Right lobe of liver (tissue), 6 donors: ENCODE results near the gene NUDT4. TPM values are rescaled to one million over a fixed set of nuclear protein-coding genes. Genes with fewer than 3 reads are reported as not detected.

Source experiments
- ATAC-seq, 4 donors: fragments of 200-7000 bp; cut with Tn5 transposase; one replicate each; pipeline ENCODE4 v1.9.1; 2020; ENCODE audit warnings: mild to moderate bottlenecking in 4 of 4, moderate library complexity in 4 of 4
- DNase-seq, 3 donors: peaks; one replicate each; pipeline ENCODE4 v3.0.0-alpha.2; 2020
- H3K27ac ChIP-seq, 3 donors: fragments of 200-600 bp; one replicate each; pipeline ENCODE4 v1.8.0; 2022
- H3K27me3 ChIP-seq, 2 donors: fragments of 200-600 bp; one replicate each; pipeline ENCODE4 v1.8.0; 2022
- H3K36me3 ChIP-seq, 4 donors: fragments of 200-600 bp; sonication (generic) in 1 of 4; one replicate each; pipeline versions ENCODE4 v1.5.1 to v1.8.0; 2017 to 2022; ENCODE audit warnings: control low read depth in 1 of 4
- H3K4me1 ChIP-seq, 4 donors: fragments of 200-600 bp; sonication (generic) in 1 of 4; one replicate each; pipeline versions ENCODE4 v1.5.1 to v1.8.0; 2017 to 2022; ENCODE audit warnings: control low read depth in 1 of 4
- H3K4me3 ChIP-seq, 3 donors: fragments of 200-600 bp; one replicate each; pipeline ENCODE4 v1.8.0; 2022
- H3K9me3 ChIP-seq, 4 donors: fragments of 200-600 bp; sonication (generic) in 1 of 4; one replicate each; pipeline versions ENCODE4 v1.5.1 to v1.8.0; 2017 to 2022; ENCODE audit warnings: control low read depth in 1 of 4
- POLR2A ChIP-seq: fragments of 450-650 bp; IDR thresholded peaks from one replicate; pipeline ENCODE4 v1.6.1; 2017; ENCODE audit warnings: antibody characterized with exemption, mild to moderate bottlenecking
- WGBS: methylation state at CpG from one replicate; pipeline ENCODE4 v1.1.6; 2018; ENCODE audit warnings: low coverage, low lambda C conversion rate; ENCODE audit not compliant: insufficient coverage; ENCODE audit errors: missing lambda C conversion rate; 5-methylcytosine and 5-hydroxymethylcytosine counted together
- intact Hi-C, 2 donors: fragments of 100-400 bp; cut with DNase I; formaldehyde crosslinking; loops; one replicate each; pipeline versions ENCODE4 v1.11.2 to v1.14.1; 2022
- total RNA-seq, 6 experiments: library from RNA; depleted of rRNA in 2 of 6; stranded (reverse); fragments of >200 nt in 2 of 6; fragmentation: NEBNext Ultra II Directional in 3 of 6; extraction: Animal tissue kit (Norgen Biotek cat#: 25700) in 3 of 6; gene quantifications; one replicate each; pipeline versions ENCODE4 v1.1.0 to v1.2.4, GENCODE V29; 2016 to 2023
- TF ChIP-seq, protein P1 (sequence below), 4 donors: fragments of 200-600 bp in 3 of 4; fragments of 450-650 bp in 1 of 4; IDR thresholded peaks; one replicate each; pipeline versions ENCODE4 v1.5.1 to v1.8.0; 2016 to 2022; ENCODE audit warnings: antibody characterized with exemption in 4 of 4, mild to moderate bottlenecking in 2 of 4
- donor health status: DM: no; HTN: yes; CAD: no.
- donor health status: DM: no; HTN: no; CAD: no.
- donor health status: DM: no; HTN: no; CAD: no.
- donor health status: DM: no; HTN: yes; CAD: no.
- donor health status: DM: no; HTN: yes; CAD: no.

NUDT4 gene
- total RNA-seq, 6 experiments from 2014 or later: 13.1 to 23.1 (median 20.3) TPM

DNA sequence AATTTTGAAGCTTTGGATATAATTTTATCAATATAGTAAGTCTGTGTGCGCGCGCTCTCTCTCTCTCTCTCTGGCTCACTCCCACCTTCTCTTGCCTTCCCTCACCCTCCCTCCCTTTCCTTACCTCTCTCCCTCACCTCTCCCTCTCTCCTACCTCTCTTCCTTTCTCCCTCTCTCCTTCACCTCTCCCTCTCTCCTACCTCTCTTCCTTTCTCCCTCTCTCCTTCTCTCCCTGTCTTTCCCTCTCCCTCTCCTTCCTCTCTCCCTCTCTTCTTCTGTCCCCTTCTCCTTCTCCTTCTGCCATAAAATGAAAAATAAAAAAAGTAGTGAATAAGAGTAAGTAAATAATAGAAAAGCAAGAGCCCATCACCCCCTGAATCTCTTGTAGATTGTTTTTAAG, 9.0 kb upstream of the NUDT4 start:
- DNase-seq: no peak
- no peaks in the 10 kb centered on the region for H3K9me3 ChIP-seq
- intact Hi-C loops: no loop called here
- no peak overlapping the region for H3K27ac ChIP-seq
- WGBS: 97% methylated on average over 3 of the region's 3 CpGs
- peaks cover 0 to 2% (median under 1%) of the 10 kb centered on the region in 4 donors for H3K4me1 ChIP-seq
- ATAC-seq: no peak
- no peaks in the 10 kb centered on the region for H3K36me3 ChIP-seq
- TF ChIP-seq, protein P1, sequence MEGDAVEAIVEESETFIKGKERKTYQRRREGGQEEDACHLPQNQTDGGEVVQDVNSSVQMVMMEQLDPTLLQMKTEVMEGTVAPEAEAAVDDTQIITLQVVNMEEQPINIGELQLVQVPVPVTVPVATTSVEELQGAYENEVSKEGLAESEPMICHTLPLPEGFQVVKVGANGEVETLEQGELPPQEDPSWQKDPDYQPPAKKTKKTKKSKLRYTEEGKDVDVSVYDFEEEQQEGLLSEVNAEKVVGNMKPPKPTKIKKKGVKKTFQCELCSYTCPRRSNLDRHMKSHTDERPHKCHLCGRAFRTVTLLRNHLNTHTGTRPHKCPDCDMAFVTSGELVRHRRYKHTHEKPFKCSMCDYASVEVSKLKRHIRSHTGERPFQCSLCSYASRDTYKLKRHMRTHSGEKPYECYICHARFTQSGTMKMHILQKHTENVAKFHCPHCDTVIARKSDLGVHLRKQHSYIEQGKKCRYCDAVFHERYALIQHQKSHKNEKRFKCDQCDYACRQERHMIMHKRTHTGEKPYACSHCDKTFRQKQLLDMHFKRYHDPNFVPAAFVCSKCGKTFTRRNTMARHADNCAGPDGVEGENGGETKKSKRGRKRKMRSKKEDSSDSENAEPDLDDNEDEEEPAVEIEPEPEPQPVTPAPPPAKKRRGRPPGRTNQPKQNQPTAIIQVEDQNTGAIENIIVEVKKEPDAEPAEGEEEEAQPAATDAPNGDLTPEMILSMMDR (IDR thresholded peaks at IDR 0.05): no peak
- TF ChIP-seq POLR2A: no peak
- H3K27me3 ChIP-seq: no peaks in the 10 kb centered on the region
- no peak overlapping the region for H3K4me3 ChIP-seq

- H3K4me1 ChIP-seq: peaks cover 0 to 9% (median 5%) of the 10 kb centered on the region in 4 donors
- no peak overlapping the region for H3K4me3 ChIP-seq
- intact Hi-C loops: no loop called here
- H3K36me3 ChIP-seq: no peaks in the 10 kb centered on the region
- ATAC-seq (no peak), DNase-seq (no peak)
- TF ChIP-seq POLR2A: no peak
- TF ChIP-seq, protein P1 (IDR thresholded peaks at IDR 0.05): no peak
- no peaks in the 10 kb centered on the region for H3K9me3 ChIP-seq
- H3K27me3 ChIP-seq: no peaks in the 10 kb centered on the region
- H3K27ac ChIP-seq: no peak overlapping the region
Measured at GRCh38 chr12:93369505-93369904, 8.2 kb upstream of the NUDT4 start.

GRCh38 chr12:93370947-93371346, 6.8 kb upstream of the NUDT4 start:
- Histone ChIP-seq H3K4me1 (peaks cover 0 to 20% (median 9%) of the 10 kb centered on the region in 4 donors), H3K27me3 (no peaks in the 10 kb centered on the region), H3K4me3 (no peak overlapping the region), H3K9me3 (no peaks in the 10 kb centered on the region), H3K36me3 (no peaks in the 10 kb centered on the region), H3K27ac (no peak overlapping the region)
- WGBS: 94% methylated on average over 6 of the region's 6 CpGs
- DNase-seq: no peak
- TF ChIP-seq, protein P1 (IDR thresholded peaks at IDR 0.05): no peak
- no peak for TF ChIP-seq POLR2A
- intact Hi-C loops: no loop called here
- no peak for ATAC-seq

GRCh38 chr12:93373961-93374656, 3.6 kb upstream of the NUDT4 start:
- H3K4me1 ChIP-seq: peaks cover 0 to 29% (median 14%) of the 10 kb centered on the region in 4 donors
- 66% methylated on average over 2 of the region's 2 CpGs for WGBS
- H3K27me3 ChIP-seq: no peaks in the 10 kb centered on the region
- intact Hi-C loops: no loop called here
- no peak for ATAC-seq
- H3K4me3 ChIP-seq: no peak overlapping the region
- TF ChIP-seq POLR2A: no peak
- TF ChIP-seq, protein P1 (IDR thresholded peaks at IDR 0.05): no peak
- H3K9me3 ChIP-seq: no peaks in the 10 kb centered on the region
- peak overlapping the region in 1 of 3 donors; percentile 41 for H3K27ac ChIP-seq
- no peak for DNase-seq
- H3K36me3 ChIP-seq: no peaks in the 10 kb centered on the region
